Fibroblast of mammary gland (primary cell): ENCODE measurements around the gene ARSI.

ENCODE experiments used
- DNase-seq: peaks from one replicate; pipeline ENCODE4 v3.0.0-alpha.2; 2010; ENCODE audit warnings: low read depth
- H3K4me3 ChIP-seq: 2 replicates; pipeline ENCODE4 v1.5.1; 2011; ENCODE audit warnings: low read depth, mild to moderate bottlenecking, low read length, moderate library complexity; ENCODE audit not compliant: control insufficient read depth
- TF ChIP-seq, protein P1 (sequence below): conservative IDR thresholded peaks from 2 replicates; pipeline ENCODE4 v1.5.1; 2011; ENCODE audit warnings: low read depth, low read length, inconsistent platforms; ENCODE audit not compliant: control insufficient read depth, insufficient read depth

Gene ARSI

DNA sequence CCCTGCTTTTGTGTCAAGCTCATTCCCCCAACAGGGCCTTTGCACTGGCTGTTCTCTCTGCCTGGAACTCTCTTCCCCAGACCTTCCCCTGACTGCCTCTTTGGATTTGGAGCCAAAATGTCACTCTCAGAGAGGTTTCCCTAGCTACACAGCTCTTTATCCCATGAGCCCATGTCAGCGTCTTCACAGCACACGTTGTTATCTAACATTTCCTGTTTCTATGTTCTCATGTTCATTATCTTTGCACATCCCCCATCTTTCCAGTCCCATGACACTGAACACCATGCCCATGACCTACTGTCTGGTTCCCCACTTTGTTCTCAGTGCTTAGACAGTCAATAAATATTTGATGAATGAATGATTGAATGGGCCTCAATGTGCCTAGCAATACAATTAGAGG, 26.3 kb upstream of the ARSI start:
- DNase-seq, result no peak
- TF ChIP-seq, protein P1, sequence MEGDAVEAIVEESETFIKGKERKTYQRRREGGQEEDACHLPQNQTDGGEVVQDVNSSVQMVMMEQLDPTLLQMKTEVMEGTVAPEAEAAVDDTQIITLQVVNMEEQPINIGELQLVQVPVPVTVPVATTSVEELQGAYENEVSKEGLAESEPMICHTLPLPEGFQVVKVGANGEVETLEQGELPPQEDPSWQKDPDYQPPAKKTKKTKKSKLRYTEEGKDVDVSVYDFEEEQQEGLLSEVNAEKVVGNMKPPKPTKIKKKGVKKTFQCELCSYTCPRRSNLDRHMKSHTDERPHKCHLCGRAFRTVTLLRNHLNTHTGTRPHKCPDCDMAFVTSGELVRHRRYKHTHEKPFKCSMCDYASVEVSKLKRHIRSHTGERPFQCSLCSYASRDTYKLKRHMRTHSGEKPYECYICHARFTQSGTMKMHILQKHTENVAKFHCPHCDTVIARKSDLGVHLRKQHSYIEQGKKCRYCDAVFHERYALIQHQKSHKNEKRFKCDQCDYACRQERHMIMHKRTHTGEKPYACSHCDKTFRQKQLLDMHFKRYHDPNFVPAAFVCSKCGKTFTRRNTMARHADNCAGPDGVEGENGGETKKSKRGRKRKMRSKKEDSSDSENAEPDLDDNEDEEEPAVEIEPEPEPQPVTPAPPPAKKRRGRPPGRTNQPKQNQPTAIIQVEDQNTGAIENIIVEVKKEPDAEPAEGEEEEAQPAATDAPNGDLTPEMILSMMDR, result no peak
- H3K4me3 ChIP-seq, result no peak overlapping the region

DNA sequence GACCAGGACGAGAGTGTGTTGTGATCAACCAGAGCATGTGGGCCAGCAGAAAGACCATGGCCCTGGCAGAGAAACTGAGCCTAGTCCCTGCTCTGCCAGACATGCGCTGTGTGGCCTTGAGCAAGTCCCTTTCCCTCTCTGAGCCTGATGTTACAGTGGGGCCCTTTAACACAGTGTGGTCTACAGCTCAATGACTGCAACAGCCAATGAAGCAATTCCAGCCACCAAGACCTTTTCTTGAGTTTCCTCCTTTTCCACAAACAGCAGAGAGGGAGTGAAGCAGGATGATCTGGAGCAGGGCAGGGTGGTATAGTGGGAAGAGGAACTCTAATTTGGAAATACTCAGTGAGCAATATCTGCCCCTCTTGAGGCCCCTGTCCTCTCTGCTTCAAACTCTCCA, 25.8 kb upstream of the ARSI start:
- no peak overlapping the region for H3K4me3 ChIP-seq
- no peak for DNase-seq
- TF ChIP-seq, protein P1, result no peak

DNA sequence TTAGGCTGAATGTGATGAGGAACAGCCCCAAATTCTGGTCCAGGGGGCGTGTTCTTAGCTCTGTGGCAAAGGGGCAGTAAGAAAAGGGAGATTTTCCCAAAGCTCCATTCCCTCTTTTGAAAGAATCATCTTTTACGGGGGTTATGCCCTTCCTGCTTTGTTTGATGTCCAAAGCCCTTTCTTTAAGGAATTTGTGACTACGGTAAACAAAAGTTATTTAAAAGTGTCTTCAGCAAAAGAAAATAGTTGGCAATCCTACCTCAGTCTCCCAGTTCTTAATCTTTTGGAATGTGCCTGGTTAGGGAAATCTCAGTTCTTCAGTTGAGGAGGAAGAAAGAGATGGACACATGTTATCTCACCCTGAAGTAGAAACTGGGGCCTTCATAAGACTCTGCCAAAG, 24.4 kb upstream of the ARSI start:
- no peak overlapping the region for H3K4me3 ChIP-seq
- TF ChIP-seq, protein P1, result no peak
- DNase-seq, result no peak

DNA sequence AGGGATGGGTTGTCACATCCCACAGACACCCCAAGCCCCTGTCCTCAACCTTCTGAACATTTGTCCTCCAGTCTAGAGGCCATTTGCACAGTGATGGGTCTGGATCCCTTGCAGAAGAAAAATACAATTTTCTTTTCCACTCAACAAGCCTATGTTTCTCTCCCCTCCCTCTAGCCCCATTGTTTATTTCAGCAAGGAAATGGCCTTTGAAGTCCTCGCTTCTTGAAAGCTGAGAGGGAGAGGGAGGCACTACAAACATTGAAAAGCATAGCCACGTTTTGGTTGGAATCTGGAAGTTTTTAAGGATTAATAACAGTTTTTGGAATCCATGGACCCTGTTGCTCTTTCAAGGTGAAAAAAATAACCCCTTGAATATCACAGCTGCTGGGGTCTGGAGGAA, 24.0 kb upstream of the ARSI start:
- DNase-seq, result no peak
- no peak overlapping the region for H3K4me3 ChIP-seq
- TF ChIP-seq, protein P1, result no peak

DNA sequence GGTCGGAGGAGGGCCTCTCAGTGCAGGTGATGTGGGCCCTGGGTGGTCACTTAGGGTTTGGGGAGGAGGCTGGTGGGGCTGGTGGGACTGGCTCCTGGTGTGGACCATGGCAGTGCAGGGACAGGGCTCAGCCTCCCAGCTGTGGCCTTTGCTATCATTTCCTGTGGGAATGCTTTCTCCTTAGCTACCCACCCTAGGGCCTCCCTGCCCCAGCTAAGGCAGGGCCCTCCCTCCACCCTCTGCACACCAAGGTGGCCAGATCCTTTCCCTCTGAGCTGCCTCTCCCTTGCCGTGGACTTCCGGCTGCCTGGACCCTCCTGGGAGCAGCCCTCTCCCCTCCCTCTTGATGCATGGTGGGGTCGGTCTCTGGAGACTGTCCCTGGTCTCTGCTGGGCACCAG, 22.7 kb upstream of the ARSI start:
- TF ChIP-seq, protein P1, result no peak
- DNase-seq, result no peak
- no peak overlapping the region for H3K4me3 ChIP-seq

DNA sequence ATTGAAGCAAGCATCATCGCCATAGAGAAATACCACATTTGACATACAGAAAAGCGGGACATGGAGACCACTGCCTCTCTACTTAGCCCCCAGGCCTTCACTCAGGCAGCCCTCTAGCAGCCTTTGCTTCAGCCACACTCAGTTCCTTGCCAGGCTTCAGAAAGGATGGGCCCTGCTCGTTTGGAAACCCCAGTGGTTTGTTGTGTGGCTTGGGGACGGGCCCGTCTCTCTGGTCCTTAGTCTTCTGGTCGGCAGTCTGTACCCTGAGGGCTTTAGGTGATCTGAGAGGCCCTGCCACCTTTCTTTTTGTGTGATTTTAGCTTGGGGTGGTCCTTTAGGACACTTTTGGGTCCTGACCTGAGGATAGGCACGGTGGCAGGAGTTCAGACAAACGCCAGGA, 21.1 kb upstream of the ARSI start:
- DNase-seq, result no peak
- H3K4me3 ChIP-seq, result no peak overlapping the region
- TF ChIP-seq, protein P1, result no peak

DNA sequence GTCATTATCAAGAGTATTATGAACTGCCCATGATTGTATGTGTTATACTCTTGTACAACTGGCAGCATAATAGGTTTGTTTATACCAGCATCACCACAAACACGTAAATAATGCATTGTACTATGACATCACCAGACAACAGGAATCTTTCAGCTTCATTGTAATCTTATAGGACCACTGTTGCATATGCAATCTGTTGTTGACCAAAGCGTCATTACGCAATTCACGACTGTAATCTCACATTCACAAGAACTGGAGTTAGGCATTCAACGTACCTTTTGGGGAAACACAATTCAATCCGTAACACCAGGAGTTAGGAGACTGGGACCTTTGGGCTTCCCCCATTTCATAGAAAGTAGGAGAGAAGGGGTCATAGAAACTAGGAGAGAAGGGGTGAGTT, 20.4 kb upstream of the ARSI start:
- DNase-seq, result peak; percentile 27
- no peak overlapping the region for H3K4me3 ChIP-seq
- TF ChIP-seq, protein P1, result no peak
